PC-9 (cell line): ENCODE results near the gene KBTBD4.

Source experiments
- CTCF ChIP-seq: fragments of 200-600 bp; sonication (generic); conservative IDR thresholded peaks from 2 replicates; pipeline ENCODE4 v1.6.1; 2017; ENCODE audit warnings: mixed run types, antibody characterized with exemption, mild to moderate bottlenecking, moderate library complexity
- EZH2 ChIP-seq: fragments of 200-600 bp; sonication (generic); IDR thresholded peaks from 2 replicates; pipeline ENCODE4 v1.8.0; 2017; ENCODE audit warnings: antibody characterized with exemption, low read depth

- TF ChIP-seq CTCF (no peak), EZH2 (no peak)
Measured at GRCh38 chr11:47566149-47566698, 12.5 kb downstream of the KBTBD4 start.
